EL (cell line): Measurements from ENCODE around the gene ATP6V1A.
A peak's percentile ranks its signal among the peaks of the same experiment; 100 is the strongest.

Experiments used
- DNase-seq: peaks from one replicate; pipeline ENCODE4 v3.0.0-alpha.2; 2016

Gene ATP6V1A

DNA sequence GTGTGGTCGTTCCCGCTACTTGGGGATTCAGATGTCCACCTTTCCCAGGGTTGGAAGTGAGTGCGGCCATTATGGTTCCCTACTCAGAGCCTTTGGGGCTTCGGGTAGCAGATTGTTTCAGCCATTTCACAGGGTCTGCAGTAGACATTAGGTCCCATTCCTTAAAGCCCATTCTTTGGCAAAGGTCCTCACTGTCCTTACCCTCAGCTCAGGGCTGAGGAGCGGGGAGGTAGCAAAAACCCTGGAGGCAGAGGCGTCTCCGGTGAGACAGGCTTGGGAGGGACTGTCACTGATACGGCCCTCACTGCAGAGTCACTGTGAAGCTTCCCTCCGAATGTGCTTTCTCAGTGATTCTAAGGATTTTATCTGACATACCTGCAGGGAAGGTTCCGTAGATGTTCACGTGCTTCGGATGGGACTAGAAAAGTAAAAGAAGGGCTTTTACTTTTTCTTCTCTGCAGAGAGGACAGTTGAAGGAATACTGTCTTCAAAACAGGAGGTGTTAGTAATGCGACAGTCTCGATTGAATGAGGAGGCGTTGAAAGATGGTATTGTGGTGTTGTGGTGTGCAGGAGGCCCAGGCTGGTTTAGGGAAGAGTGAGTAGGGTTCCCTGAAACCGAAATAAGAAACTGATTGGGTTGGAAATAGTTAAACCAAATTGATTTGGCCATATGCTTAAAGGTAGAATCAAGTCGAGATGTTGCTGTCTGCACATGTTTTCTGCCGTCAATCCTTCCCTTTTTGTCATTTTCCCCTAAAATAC lies 630 bp downstream of the ATP6V1A start:
- no peak for DNase-seq

DNA sequence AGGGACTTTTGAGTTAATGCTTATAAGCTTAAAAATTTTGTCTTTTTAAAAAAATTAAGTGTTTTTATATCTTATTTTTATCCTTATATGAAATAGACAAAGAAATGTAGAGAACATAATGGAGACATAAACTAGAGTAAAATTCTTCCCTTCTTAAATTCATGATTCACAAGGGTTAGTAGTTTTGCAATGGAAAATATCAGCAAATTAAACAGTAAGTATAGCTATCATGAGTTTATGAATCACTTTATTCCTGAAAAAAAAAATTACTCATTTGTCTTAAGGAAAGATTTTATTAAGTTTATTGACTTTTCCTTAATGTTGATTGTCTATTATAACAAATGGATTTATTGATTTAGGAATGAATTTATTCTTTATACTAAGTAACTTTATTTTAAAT lies 4.3 kb downstream of the ATP6V1A start:
- DNase-seq: no peak

DNA sequence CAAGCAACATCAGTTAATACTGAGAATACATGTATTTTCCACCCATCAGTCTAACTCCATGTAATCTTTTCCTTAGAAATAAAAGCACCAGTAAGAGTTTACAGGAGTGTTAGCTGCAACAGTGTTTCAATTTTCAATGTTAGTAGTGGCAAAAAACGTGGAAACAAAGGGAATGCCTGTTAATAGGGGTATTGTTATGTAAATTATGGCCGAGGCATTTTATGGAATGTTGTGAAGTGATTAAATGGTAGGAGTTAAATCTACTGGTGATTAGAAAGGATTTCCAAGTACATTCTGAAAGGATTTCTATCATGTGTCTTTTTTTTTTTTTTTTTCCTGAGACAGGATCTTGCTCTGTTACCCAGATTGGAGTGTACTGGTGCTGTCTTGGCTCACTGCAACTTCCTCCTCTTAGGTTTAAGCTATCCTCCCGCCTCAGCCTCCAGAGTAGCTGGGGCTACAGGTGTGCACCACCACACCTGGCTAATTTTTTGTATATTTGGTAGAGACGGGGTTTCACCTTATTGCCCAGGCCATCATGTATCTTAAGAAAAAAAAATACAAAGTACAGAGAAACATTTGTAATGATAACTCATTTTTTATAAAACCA lies 6.6 kb downstream of the ATP6V1A start:
- no peak for DNase-seq

- no peak for DNase-seq
Measured at GRCh38 chr3:113754494-113755159, 7.8 kb downstream of the ATP6V1A start.

- peak; percentile 77 for DNase-seq
Measured at GRCh38 chr3:113758389-113759024, 11.7 kb downstream of the ATP6V1A start.

DNA sequence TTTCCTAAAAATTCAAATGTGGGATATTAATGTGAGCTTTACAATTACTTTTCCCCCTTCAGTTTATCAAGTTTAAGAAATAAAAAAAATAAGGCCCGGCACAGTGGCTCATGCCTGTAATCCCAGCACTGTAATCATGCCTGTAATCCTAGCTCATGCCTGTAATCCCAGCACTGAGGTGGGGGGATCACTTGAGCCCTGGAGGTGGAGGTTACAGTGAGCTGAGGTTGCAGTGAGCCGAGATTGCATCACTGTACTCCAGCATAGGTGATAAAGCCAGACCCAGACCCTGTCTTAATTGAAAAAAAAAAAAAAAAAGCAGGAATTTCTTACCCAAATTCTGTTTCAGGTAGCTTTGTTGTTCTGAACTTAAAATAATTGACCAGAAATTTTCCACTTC lies 17.9 kb downstream of the ATP6V1A start:
- DNase-seq: no peak

DNA sequence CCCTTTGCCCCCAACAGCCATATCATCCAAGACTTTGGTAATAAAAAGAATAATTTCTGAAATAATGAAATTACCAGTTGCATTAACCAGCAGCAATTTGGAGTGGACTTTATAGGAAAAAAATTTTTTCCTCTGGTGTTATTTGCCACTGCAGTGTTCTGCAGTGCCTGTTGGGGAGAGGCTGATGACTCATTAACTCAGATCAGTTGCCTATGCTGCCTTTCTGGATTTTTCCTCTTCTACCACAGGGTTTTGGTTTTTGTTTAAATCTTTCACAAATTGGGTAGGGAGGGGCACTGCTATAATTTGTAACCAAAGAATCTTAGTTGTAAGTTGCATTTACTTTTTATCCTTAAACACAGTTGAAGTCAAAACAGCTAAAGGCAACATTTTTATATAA lies 22.7 kb downstream of the ATP6V1A start:
- DNase-seq: peak; percentile 47

GRCh38 chr3:113771993-113772392 lies 25.2 kb downstream of the ATP6V1A start:
- DNase-seq: no peak

DNA sequence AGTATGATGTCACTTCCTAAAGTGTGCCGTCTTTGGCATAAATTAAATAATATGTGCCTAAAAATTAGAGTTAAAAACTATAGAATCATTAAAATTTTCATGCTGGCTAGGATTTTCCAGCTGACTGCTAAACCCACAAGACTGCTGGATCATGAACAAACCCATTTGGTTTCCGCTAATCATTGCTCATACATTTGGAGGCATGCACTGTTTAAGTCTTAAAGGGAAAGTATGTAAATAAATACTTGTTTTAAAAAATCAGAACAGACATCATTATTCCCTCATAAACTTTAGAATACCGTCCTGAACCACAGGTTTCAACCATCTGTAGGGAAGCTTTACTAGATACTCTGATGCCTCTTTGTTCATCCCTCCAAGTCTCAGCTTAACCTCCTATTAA lies 26.5 kb downstream of the ATP6V1A start:
- DNase-seq: peak; percentile 41

DNA sequence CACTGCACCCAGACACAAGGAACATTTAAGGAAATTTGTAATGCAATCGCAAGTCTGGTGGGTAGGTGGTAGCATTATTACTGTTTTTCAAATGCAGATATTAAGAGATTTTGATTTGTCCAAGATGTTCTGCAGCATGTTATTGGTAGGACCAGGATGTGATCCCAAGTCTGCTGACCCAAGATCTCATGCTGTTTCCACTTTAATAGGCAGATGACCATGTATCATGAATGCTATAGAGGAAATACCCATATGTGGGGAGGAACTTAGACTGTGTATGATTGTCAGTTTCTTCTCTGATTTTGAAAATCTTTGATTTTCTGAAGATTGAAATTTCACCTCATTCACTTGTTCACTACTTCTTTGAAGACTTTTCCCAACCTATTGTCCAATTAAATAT lies 28.7 kb downstream of the ATP6V1A start:
- DNase-seq: no peak

DNA sequence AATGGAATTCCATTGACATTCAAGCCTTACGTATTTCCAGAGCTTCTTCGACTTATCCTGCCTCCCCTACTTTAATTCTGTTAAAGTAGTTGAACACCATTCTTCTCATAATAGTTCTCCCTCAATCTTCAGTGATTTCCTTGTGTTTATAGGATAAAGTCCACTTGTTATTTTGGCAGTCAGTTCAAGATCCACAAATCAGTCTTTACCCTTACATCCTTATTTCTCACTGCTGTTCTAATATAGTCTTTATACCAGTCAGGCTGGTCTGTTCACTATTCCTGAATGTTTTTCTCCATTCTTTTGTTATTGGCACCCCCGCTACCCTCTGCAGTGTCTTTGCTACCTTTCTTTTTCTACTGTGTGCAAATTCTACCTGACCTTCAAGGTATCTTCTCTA lies 29.7 kb downstream of the ATP6V1A start:
- DNase-seq: no peak

DNA sequence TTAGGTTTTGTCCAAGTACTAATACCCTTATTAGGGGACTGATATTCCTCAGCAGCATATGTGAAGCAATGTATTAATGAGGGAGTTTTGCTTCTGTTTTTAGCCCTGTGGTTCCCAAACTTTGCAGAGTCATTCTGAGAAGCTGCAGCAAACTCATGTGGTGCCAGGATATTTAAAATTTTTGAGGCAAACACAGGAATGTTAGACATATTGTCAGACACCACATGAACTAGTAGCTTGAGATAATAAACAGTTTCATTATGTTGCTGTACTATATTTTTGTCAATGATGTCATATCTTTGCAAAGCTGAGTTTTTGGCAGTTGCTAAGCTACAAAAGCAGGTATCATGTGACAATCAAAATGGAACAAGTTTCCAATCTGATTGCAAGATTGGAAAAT lies 36.6 kb downstream of the ATP6V1A start:
- DNase-seq: peak; percentile 93

GRCh38 chr3:113783980-113784379 lies 37.1 kb downstream of the ATP6V1A start:
- DNase-seq: peak; percentile 18

DNA sequence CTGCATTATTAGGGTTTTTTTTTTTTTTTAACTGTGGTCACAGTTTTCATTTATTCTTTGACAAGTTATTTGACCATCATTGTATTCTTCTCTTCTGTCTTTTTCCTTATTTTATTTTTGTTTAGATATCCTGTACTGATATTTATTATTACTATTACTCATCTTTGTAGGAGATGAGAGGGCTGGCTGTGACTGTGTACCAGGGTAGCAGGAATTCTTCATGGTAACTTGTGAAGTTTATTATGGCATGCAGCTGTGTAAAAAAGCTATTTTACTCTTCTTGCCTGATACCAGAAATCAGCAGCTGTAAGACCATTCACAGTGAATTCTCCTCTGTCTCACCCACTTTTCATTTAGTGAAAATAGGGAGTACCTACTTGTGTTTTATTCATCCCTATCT lies 44.5 kb downstream of the ATP6V1A start:
- peak; percentile 8 for DNase-seq

DNA sequence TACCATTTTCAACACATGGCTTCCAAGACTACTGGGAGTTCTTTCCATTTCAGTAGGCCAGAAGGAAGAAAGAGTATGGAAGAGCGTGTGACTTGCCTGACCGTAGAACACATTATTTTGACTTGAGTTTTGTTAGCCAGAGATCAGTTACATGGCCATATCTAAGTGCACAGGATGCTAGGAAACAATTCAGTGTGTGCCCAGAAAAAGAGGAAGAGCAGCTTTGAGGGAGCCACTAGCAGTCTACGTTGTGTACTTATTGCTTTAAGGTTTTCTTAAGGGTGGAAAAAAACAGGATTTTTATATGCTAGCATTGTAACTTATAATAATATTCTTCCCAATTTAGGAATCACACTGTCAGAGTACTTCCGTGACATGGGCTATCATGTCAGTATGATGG lies 47.7 kb downstream of the ATP6V1A start:
- no peak for DNase-seq

DNA sequence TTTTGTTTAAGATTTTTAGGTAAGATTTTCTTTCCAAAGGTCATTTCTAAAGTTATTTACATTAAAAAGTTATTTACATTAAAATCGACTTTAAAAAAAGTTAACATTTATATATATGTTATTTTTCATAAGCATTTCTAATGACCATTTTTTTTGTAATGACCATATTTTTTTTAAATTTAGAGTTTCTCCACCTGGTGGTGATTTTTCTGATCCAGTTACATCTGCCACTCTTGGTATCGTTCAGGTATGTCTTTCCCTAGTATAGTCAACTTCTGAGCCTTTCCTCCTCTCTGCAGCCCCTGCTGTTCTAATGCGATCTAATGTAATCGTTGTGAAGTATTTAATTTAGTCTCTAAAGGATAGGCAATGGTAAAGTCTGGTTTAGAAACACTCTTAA lies 48.9 kb downstream of the ATP6V1A start:
- no peak for DNase-seq

DNA sequence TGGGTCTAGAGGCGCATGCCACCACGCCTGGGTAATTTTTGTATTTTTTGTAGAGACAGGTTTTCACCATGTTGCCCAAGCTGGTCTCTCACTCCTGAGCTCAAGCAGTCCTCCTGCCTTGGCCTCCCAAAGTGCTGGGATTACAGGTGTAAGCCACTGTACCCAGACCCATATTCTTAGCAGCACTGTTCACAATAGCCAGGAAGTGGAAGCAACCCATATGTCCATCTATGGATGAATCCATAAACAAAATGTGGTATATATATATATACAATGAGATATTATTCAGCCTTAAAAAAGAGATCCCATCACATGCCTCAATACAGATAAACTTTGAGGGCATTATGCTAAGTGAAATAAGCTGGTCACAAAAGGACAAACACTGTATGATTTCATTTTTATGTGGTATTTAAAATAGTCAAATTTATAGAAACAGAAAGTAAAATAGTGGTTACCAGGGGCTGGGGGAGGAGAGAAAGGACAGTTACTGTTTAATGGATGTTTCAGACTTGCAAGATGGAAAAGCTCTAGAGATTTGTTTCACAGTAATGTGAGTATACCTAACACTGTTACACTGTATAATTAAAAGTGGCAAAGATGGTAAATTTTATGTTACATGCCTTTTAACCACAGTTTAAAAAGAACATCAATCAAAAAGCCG lies 56.1 kb downstream of the ATP6V1A start:
- DNase-seq: no peak

DNA sequence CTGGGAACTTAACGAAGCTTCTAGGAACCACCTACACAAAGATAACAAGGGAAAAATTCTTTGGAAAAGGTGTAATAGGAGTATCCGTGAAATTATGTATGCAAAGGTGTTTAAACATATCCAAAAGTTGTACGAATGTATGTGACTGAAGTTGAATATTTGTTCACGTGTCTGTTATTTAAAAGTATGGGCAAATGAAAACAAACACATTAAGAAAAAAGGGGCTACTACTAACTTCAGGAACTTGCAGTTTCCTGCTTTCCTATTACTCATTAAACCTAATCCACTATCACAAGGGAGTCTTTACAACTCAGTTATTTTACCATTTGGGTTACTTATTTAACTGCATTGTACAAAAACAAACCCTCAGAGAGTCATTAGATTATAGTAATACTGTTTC lies 57.8 kb downstream of the ATP6V1A start:
- no peak for DNase-seq

GRCh38 chr3:113805249-113805648 lies 58.4 kb downstream of the ATP6V1A start:
- no peak for DNase-seq

DNA sequence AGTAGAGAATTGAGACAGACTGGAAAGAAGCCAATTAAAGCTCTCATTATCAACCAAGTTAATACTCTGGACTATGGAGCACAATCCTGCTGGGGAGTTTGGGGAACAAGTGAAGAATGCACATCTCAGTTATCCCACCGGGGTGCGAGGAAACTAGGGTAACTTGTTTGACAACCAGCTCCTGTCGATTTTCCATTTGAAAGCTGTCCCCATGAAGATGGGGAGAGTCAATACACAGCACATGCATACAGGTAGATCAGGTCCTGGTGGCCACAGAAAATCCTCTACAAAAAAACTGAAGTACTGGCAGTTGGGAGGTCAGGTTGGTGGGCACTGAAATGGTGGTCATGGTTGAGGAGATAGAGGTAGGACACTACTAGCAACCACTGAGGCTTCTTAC lies 66.0 kb downstream of the ATP6V1A start:
- no peak for DNase-seq

GRCh38 chr3:113819866-113820265 lies 73.0 kb downstream of the ATP6V1A start:
- no peak for DNase-seq

GRCh38 chr3:113825090-113825489 lies 78.3 kb downstream of the ATP6V1A start:
- DNase-seq: peak; percentile 9

- no peak for DNase-seq
Measured at GRCh38 chr3:113828600-113828999, 81.8 kb downstream of the ATP6V1A start.
